Prostate gland (tissue), 2 donors: Measurements from ENCODE around the gene AP2B1. TPM values are rescaled to one million over a fixed set of nuclear protein-coding genes. Genes with fewer than 3 reads are reported as not detected.
"Not testable (repeated sequence)": the region's sequence is repeated elsewhere in the genome, so short reads cannot be mapped to it uniquely, and the experiment has no call there.

ENCODE experiments used
- DNase-seq: peaks from one replicate; pipeline ENCODE4 v3.0.0-alpha.2; 2019; ENCODE audit warnings: low spot score
- H3K27ac ChIP-seq, 2 donors: fragments of 200-600 bp; sonication (generic); 2 replicates each; pipeline ENCODE4 v1.5.1; 2017 to 2019
- H3K27me3 ChIP-seq: fragments of 200-600 bp; sonication (generic); replicated peaks from 2 replicates; pipeline ENCODE4 v1.5.1; 2019; ENCODE audit not compliant: insufficient read depth
- H3K36me3 ChIP-seq, 2 donors: fragments of 200-600 bp; sonication (generic); 1 replicate in 1 of 2; 2 replicates in 1 of 2; pipeline versions ENCODE4 v1.5.1 to v1.8.1; 2017 to 2019
- H3K4me1 ChIP-seq: fragments of 200-600 bp; sonication (generic); replicated peaks from 2 replicates; pipeline ENCODE4 v1.5.1; 2019
- H3K4me3 ChIP-seq, 2 donors: fragments of 200-600 bp; sonication (generic); 2 replicates each; pipeline ENCODE4 v1.5.1; 2017 to 2019
- H3K9me3 ChIP-seq: fragments of 200-600 bp; sonication (generic); 2 replicates; pipeline ENCODE4 v1.5.1; 2017
- CTCF ChIP-seq, 4 experiments: fragments of 200-600 bp in 2 of 4; fragments of 450-650 bp in 2 of 4; sonication (generic) in 2 of 4; IDR thresholded peaks; 1 replicate in 3 of 4; 2 replicates in 1 of 4; pipeline ENCODE4 v1.5.1; 2016 to 2019; ENCODE audit warnings: antibody characterized with exemption in 4 of 4, mild to moderate bottlenecking in 2 of 4, moderate library complexity in 2 of 4
- POLR2A ChIP-seq: fragments of 450-650 bp; IDR thresholded peaks from one replicate; pipeline ENCODE4 v1.6.1; 2016; ENCODE audit warnings: antibody characterized with exemption, mild to moderate bottlenecking
- POLR2AphosphoS5 ChIP-seq: sonication (generic); formaldehyde crosslinking; IDR thresholded peaks from one replicate; pipeline ENCODE4 v1.6.1; 2017; ENCODE audit warnings: antibody characterized with exemption
- WGBS: methylation state at CpG from one replicate; pipeline ENCODE4 v1.1.5; 2018; 5-methylcytosine and 5-hydroxymethylcytosine counted together
- intact Hi-C: fragments of 100-400 bp; cut with DNase I; formaldehyde crosslinking; loops from one replicate; pipeline ENCODE4 v1.14.2; 2022
- total RNA-seq, 2 donors: library from RNA; depleted of rRNA; stranded (reverse); fragments of >200 nt; gene quantifications; one replicate each; pipeline ENCODE4 v1.1.0, GENCODE V29; 2016

Gene AP2B1
- total RNA-seq, 2 donors from 2014 or later: 66.8 to 92.9 TPM

GRCh38 chr17:35748979-35749378 is 161.9 kb downstream of the AP2B1 start:
- H3K36me3 ChIP-seq: no peaks in the 10 kb centered on the region
- 66% methylated on average over 2 of the region's 6 CpGs for WGBS
- H3K4me1 ChIP-seq: no peaks in the 10 kb centered on the region
- no peaks in the 10 kb centered on the region for H3K9me3 ChIP-seq
- no peak for DNase-seq
- H3K27me3 ChIP-seq: peaks cover 4% of the 10 kb centered on the region
- intact Hi-C loops: no loop called here
- TF ChIP-seq POLR2A (no peak), POLR2AphosphoS5 (no peak), CTCF (IDR thresholded peaks at IDR 0.05) (no peak)
- no peak overlapping the region for H3K4me3 ChIP-seq
- H3K27ac ChIP-seq: no peak overlapping the region

GRCh38 chr17:35749560-35750412 is 162.7 kb downstream of the AP2B1 start:
- TF ChIP-seq CTCF (IDR thresholded peaks at IDR 0.05) (no peak), POLR2A (no peak), POLR2AphosphoS5 (no peak)
- no peak for DNase-seq
- intact Hi-C loops: no loop called here
- no peak overlapping the region for H3K27ac ChIP-seq
- H3K4me3 ChIP-seq: no peak overlapping the region
- no peaks in the 10 kb centered on the region for H3K4me1 ChIP-seq
- H3K27me3 ChIP-seq: peaks cover 4% of the 10 kb centered on the region
- whole genome bisulfite sequencing: 6% methylated on average over 34 of the region's 35 CpGs
- no peaks in the 10 kb centered on the region for H3K9me3 ChIP-seq
- H3K36me3 ChIP-seq: no peaks in the 10 kb centered on the region

- Histone ChIP-seq H3K27ac (no peak overlapping the region), H3K4me3 (no peak overlapping the region), H3K36me3 (no peaks in the 10 kb centered on the region), H3K27me3 (peaks cover 4% of the 10 kb centered on the region), H3K4me1 (no peaks in the 10 kb centered on the region), H3K9me3 (no peaks in the 10 kb centered on the region)
- WGBS: 67% methylated on average over 10 of the region's 10 CpGs
- DNase-seq: no peak
- TF ChIP-seq CTCF (IDR thresholded peaks at IDR 0.05) (no peak), POLR2A (no peak), POLR2AphosphoS5 (no peak)
- intact Hi-C loops: no loop called here
Measured at GRCh38 chr17:35750526-35751395, 163.6 kb downstream of the AP2B1 start.

GRCh38 chr17:35751541-35751940 is 164.4 kb downstream of the AP2B1 start:
- WGBS: 87% methylated on average over 4 of the region's 4 CpGs
- H3K27me3 ChIP-seq, intact Hi-C loops, H3K36me3 ChIP-seq, H3K4me3 ChIP-seq, H3K27ac ChIP-seq, DNase-seq, H3K4me1 ChIP-seq, H3K9me3 ChIP-seq: not testable (repeated sequence)

GRCh38 chr17:35752471-35752870 is 165.3 kb downstream of the AP2B1 start:
- no peaks in the 10 kb centered on the region for H3K36me3 ChIP-seq
- no peak for DNase-seq
- H3K27ac ChIP-seq: no peak overlapping the region
- peaks cover 4% of the 10 kb centered on the region for H3K27me3 ChIP-seq
- TF ChIP-seq POLR2A (no peak), CTCF (IDR thresholded peaks at IDR 0.05) (no peak), POLR2AphosphoS5 (no peak)
- H3K4me3 ChIP-seq: no peak overlapping the region
- intact Hi-C loops: no loop called here
- WGBS: 48% methylated on average over 16 of the region's 16 CpGs
- H3K9me3 ChIP-seq: no peaks in the 10 kb centered on the region
- no peaks in the 10 kb centered on the region for H3K4me1 ChIP-seq
